ENCODE measurements around the gene MPHOSPH9.
"Not testable (repeated sequence)": the region's sequence is repeated elsewhere in the genome, so short reads cannot be mapped to it uniquely, and the experiment has no call there.

The MPHOSPH9 gene

GRCh38 chr12:123260081-123260480 lies 27.1 kb upstream of the MPHOSPH9 start:
- DNase-seq (ENCODE audit: low read depth, low spot score) = no peak

GRCh38 chr12:123258593-123258992 lies 25.7 kb upstream of the MPHOSPH9 start:
- DNase-seq (ENCODE audit: low read depth, low spot score) = no peak

GRCh38 chr12:123254853-123255446 lies 22.0 kb upstream of the MPHOSPH9 start:
- DNase-seq (ENCODE audit: low read depth, low spot score) = no peak

- no peak for DNase-seq (ENCODE audit: low read depth, low spot score)
Observed at GRCh38 chr12:123253641-123254459, 20.9 kb upstream of the MPHOSPH9 start.

- not testable (repeated sequence) for DNase-seq (ENCODE audit: low read depth, low spot score)
Observed at GRCh38 chr12:123252365-123252764, 19.4 kb upstream of the MPHOSPH9 start.

- no peak for DNase-seq (ENCODE audit: low read depth, low spot score)
Observed at GRCh38 chr12:123251403-123252076, 18.6 kb upstream of the MPHOSPH9 start.

GRCh38 chr12:123250471-123251383 lies 17.8 kb upstream of the MPHOSPH9 start:
- no peak for DNase-seq (ENCODE audit: low read depth, low spot score)

GRCh38 chr12:123248996-123249741 lies 16.2 kb upstream of the MPHOSPH9 start:
- not testable (repeated sequence) for DNase-seq (ENCODE audit: low read depth, low spot score)

GRCh38 chr12:123248129-123248528 lies 15.2 kb upstream of the MPHOSPH9 start:
- DNase-seq (ENCODE audit: low read depth, low spot score) = not testable (repeated sequence)

GRCh38 chr12:123245678-123246077 lies 12.7 kb upstream of the MPHOSPH9 start:
- DNase-seq (ENCODE audit: low read depth, low spot score) = no peak

GRCh38 chr12:123243671-123244262 lies 10.8 kb upstream of the MPHOSPH9 start:
- DNase-seq (ENCODE audit: low read depth, low spot score) = no peak

GRCh38 chr12:123242116-123242904 lies 9.4 kb upstream of the MPHOSPH9 start:
- no peak for DNase-seq (ENCODE audit: low read depth, low spot score)

- DNase-seq (ENCODE audit: low read depth, low spot score) = no peak
Observed at GRCh38 chr12:123238961-123239360, 6.0 kb upstream of the MPHOSPH9 start.

- no peak for DNase-seq (ENCODE audit: low read depth, low spot score)
Observed at GRCh38 chr12:123238330-123238682, 5.4 kb upstream of the MPHOSPH9 start.

- DNase-seq (ENCODE audit: low read depth, low spot score) = no peak
Observed at GRCh38 chr12:123237646-123238329, 4.8 kb upstream of the MPHOSPH9 start.

GRCh38 chr12:123233505-123234308 lies 766 bp upstream of the MPHOSPH9 start:
- no peak for DNase-seq (ENCODE audit: low read depth, low spot score)

GRCh38 chr12:123232472-123232806 lies 502 bp downstream of the MPHOSPH9 start:
- no peak for DNase-seq (ENCODE audit: low read depth, low spot score)

GRCh38 chr12:123231931-123232330 lies 1.0 kb downstream of the MPHOSPH9 start:
- DNase-seq (ENCODE audit: low read depth, low spot score) = no peak

Measured in activated naive CD8-positive, alpha-beta T cell treated with anti-CD3 and anti-CD28 coated beads, Interleukin-2, amount 50 U/mL, for 16 hours (primary cell).